GM19043 (cell line): ENCODE results near the gene CBX7.
A peak's percentile ranks its signal among the peaks of the same experiment; 100 is the strongest.

ENCODE experiments used
- ATAC-seq: cut with Tn5 transposase; IDR thresholded peaks from one replicate; pipeline ENCODE4 v1.9.1; 2021; ENCODE audit warnings: low read depth; ENCODE audit not compliant: unreplicated experiment

Gene CBX7

DNA sequence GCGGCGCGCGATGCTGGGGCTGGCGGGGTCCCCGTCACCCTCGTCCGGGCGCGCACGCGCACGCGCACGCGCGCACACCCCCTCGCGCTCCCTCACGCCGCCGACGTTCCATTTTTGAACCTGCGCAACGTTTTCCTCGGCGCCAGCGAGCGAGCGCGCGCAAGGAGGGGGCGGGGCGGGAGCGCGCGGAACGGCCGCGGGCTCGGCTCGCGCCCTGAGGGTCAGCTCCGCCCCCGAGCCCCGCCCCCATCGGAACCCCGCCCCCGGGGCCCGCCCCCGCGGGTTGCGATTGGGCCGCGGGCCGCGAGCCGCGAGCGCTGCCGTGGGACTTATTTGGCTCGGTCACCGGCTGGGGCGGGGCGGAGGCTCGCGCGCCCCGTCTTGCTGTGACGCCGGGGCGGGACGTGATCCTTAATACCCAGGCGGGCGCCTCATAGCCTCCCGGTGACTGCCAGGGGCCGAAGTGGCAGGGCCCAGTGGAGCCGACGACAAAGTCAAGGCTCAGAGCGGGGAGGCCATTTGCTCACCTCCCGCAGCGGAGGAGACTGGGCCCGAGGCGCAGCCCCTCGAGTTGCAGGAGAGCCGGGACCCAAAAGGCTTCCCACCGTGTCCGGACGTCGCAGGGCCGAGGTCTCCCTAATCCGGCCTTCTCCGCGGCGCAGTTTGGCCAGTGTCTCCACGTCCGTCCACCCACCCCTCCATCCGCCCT lies at the start of gene CBX7:
Gene CBX7, minus strand, starts transcription at position 170 of the 709 bp plus-strand sequence. CDS start 236 bp downstream, outside the sequence.
- ATAC-seq: peak; percentile 56

- ATAC-seq: no peak
Observed at GRCh38 chr22:39197578-39197977, 45.1 kb upstream of the CBX7 start.

DNA sequence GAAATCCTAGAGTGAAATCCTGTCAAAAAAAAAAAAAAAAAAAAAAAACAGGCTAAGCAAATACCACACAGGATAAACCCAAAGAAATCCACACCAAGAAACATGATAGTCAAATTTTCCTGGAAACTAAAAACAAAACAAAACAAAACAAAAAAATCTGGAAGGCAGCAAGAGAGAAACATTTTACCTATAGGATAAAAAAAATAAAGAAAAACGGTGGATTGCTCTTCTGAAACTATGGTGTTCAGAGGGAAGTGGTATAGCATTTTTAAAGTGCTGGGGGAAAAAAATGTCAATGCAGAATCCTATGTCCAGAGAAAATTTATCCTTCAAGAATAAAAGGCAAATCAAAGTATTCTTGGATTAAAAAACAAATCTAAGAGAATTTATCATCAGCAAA lies 41.6 kb upstream of the CBX7 start:
- ATAC-seq: no peak

GRCh38 chr22:39188809-39189208 lies 36.3 kb upstream of the CBX7 start:
- no peak for ATAC-seq

GRCh38 chr22:39185601-39186012 lies 33.1 kb upstream of the CBX7 start:
- ATAC-seq: no peak

DNA sequence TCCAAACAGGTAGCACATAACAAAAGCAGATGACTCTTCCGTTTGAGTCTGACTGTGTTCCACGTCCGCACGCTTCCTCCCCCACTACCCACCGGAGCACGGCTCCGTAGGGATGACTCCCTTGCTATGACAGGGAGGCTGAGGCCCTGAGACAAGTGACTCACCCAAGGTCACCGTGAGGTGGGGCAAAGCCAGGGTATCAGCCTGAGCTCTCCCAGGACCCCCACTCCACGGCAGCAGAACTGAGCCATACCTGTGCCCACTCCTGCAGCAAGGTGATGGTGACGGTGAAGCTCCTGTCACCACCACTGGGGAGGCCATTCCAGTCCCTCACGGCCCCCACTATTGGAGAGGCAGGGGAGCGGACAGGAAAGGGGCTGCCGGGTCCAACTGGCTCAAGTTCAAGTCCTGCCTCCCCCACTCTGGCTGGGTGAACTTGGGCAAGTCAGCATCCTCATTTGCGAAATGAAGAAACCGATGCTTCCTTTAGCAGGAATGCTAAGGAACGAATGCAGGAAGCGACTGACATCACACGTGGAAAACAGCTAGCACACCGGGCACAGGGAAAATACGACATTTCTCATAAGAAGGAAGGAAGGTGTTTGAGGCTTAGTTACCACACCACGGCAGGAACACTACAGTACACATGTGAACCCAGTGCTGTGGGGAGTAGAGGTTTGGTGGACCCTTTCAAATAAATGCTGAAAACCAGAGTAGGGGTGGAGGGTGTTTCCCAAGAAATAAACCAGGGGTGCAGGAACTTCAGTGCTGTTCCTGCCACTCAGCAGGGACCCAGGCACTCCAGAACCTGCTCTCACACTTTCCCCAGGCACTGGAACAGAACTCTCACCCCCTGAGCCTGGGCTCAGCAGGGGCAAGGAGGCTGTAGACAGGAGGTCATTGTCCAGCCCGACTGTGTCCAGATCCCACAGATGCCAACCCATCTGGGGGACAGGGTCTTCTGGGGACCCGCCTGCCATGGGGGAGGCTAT lies 32.4 kb upstream of the CBX7 start:
- no peak for ATAC-seq

- no peak for ATAC-seq
Observed at GRCh38 chr22:39183991-39184585, 31.6 kb upstream of the CBX7 start.

DNA sequence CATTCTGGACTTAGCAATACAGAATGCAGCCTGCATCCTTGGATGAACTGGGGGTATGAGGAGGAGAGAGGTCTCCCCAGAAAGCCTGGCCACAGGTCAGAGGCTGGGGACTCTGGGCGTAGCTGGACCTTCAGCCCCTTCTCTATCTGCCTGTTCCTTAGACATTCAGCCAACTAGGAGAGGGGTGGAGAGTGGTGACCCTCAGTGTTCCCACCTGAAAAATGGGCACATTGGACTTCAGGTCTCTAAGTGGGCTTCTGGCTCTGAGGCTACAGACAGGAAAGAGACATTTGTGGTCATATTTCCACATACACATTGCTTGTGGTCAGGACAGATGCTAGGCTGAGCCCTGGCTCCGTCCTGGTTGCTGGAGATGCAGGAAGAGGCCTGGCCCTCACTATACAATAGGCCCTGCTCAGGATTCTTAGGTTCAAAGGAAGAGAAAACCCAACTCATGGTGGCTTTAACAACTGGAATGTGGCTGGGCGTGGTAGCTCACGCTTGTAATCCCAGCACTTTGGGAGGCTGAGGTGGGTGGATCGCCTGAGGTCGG lies 30.1 kb upstream of the CBX7 start:
- no peak for ATAC-seq

DNA sequence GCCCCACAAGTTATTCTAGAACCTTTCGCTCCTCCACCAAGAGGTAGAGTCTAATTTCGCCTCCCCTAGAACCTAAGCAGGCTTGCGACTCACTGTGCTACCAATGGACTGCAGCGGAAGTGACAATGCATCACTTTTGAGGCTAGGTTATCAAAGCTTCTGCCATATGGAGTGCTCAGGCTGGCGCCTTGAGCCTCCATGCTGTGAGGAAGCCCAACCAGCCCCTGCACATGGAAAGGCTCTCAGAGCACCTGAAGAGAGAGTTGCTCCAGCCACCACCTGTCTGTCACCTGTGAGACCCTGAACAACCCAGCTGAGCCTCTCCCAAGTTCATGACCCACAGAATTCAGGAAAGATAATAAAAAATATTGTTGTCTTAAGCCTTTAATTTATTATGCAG lies 29.3 kb upstream of the CBX7 start:
- ATAC-seq: no peak

DNA sequence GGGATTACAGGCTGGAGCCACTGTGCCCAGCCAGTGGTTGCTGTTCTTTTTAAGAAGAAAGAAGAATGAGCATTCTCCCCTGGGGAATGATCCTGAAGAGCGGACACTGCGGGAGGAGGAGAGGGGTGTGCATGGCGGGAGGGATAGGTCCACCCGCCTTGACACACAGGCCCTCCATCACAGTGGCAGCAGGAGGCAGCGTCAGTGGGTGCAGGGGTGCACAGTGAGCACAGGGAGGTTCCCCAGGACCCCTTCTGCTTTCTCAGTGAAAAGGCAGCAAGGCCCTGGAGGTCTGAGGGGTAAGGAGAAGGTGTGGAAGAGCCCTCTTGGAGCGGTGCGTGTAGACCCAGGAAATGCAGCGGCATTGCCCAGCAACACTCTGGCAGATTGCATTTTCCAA lies 28.9 kb upstream of the CBX7 start:
- ATAC-seq: no peak

GRCh38 chr22:39179841-39180335 lies 27.4 kb upstream of the CBX7 start:
- no peak for ATAC-seq

GRCh38 chr22:39179401-39179827 lies 26.9 kb upstream of the CBX7 start:
- ATAC-seq: no peak

DNA sequence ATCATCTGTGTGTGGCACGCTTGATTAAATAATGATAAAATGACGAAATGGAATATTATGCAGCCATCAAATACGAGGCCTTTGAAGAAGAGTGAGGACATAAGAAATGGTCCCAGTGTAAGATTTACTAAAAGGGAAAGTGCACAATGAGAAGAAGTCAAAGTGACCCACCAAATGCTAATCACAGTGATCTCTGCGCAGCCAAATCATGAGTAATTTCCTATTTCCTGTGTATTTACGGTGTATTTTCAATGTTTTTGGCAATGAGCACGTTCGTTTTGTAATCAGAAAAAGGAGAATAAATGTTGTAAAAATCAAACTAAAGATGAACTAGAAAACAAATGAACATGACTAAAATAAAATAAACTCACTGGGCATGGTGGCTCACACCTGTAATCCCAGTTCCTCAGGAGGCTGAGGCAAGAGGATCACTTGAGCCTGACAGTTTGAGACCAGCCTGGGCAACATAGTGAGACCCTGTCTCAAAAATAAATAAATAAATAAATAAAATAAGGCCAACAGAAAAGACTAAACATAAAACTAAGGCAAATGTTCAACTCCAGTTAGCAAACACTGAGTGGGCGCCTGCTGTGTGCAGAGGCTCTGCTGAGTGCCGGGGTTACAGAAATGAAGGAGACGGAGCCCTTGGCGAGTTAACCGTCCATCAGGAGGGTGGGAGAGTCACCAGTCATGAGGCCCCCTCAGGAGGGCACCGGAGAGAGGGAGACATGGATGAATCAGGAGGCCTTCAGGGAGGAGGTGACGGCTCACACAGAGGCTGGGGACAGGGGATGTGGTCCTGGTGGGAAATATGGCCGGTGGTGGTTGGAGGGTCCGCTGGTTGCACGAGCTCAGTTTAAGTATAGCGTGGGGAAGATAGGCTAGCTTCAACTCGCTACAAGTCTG lies 26.0 kb upstream of the CBX7 start:
- no peak for ATAC-seq

DNA sequence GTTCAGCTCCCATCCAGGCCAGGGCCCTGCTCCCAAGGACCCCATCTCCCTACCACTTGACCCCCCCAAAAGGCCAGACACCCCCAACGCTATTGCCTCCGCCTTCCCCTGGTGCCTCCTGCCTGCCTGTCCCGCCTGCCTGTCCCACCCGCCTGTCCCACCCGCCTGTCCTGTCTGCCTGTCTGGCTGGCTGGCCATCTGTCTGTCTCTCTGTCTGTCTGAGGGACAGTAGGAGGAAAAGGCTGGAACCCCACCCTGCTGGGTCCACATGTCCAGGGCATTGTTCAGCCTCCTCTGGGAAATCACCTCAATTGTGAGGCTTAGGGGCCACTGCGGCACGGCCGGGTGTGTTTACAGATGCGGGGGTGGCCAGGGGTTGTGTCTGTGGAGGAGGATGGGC lies 25.3 kb upstream of the CBX7 start:
- ATAC-seq: no peak

- ATAC-seq: no peak
Observed at GRCh38 chr22:39177456-39177775, 24.9 kb upstream of the CBX7 start.

DNA sequence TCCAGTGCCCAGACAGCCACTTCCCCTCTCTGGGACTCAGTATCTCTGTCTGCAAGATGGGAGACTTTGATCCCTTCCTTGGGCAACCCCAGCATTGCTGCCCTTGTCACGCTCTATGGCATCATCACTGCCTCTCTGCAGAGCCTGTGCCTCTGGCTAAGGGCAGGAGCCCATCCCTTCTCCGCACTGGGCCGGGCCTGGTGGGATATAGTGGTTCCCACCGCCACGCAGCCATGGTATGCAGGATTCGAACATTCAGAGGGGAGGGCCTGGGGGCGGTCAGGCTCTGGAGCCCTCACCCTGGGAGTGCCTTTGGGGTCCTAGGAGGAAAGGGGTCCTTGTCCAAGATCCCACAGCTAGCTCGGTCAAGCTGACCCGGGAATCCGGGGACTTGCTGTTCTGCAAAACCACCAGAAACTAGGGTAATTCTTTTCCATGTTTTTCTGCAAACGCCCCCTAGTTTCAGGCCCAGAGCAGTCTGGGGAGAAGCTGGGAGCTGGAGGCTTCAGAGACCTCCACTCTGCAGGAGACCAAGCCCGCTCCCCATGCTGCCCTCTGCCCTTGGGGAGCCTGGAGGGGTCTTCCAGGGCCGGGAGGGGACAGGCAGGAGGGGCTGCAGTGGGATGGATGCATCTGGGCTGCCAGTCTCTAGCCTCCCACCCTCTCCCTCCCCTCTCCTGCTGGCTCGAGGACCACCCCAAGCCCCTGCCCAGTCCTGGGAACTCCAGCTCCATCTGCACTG lies 24.4 kb upstream of the CBX7 start:
- no peak for ATAC-seq

- no peak for ATAC-seq
Observed at GRCh38 chr22:39176143-39176713, 23.7 kb upstream of the CBX7 start.

DNA sequence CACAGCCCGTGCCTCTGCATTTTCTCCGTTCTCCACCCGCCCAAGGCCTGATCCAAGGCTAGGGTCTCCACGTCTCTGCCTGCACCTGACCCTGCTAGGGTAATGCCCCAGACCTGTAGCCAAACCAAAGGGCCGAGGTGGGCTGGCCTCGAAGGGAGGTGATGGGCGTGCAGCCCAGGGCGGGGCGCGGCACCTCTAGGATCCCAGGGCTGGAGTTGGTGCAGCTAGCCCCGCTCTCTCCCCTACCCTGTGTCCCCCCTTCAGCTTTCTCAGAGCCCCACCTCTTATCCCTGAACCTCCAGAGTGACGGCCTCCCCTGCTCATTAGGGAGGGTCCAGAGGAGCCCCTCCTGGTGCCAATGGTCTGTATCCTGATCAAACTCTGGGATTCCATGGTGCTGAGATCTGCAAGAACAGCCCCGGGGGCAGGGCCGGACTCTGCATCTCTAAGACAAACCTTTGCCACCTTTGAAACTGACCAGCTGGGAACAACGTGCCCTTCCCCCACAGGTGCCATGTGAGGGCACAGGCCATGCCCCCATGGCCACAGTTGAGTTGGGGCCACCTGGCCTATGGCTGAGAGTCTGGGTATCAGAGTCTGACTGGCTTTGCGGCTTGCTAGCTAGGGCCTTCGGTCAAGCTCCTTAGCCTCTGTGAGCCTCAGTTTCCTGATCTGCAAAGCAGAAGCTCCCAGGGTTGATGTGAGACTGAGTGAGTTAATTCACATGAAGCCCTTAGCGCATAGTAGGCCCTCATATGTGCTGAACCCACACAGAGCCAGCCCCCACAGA lies 23.1 kb upstream of the CBX7 start:
- ATAC-seq: no peak
